K562 (cell line): ENCODE data around the gene JUNB. TPM values are rescaled to one million over a fixed set of nuclear protein-coding genes. Genes with fewer than 3 reads are reported as not detected.

Experiments
- ASH1L ChIP-seq: fragments of 450-650 bp; IDR thresholded peaks from 2 replicates; pipeline ENCODE4 v1.6.1; 2018; ENCODE audit warnings: borderline replicate concordance, mild to moderate bottlenecking, low read depth; ENCODE audit not compliant: partially characterized antibody
- E2F6 ChIP-seq, 2 experiments: IDR thresholded peaks; 2 replicates each; pipeline ENCODE4 v1.6.1; 2011; ENCODE audit warnings: borderline replicate concordance in 1 of 2, control low read depth in 1 of 2, low read depth in 1 of 2, low read length in 1 of 2, mild to moderate bottlenecking in 1 of 2, mixed read lengths in 1 of 2, moderate library complexity in 1 of 2; ENCODE audit not compliant: insufficient read depth in 1 of 2, insufficient read length in 1 of 2, poor library complexity in 1 of 2, severe bottlenecking in 1 of 2; ENCODE audit errors: extremely low read depth in 1 of 2
- EWSR1 ChIP-seq: fragments of 450-650 bp; IDR thresholded peaks from 2 replicates; pipeline ENCODE4 v1.6.1; 2018; ENCODE audit warnings: borderline replicate concordance, mild to moderate bottlenecking, low read depth, moderate library complexity; ENCODE audit not compliant: partially characterized antibody
- GABPB1 ChIP-seq: sonication (generic); formaldehyde crosslinking; IDR thresholded peaks from 2 replicates; pipeline ENCODE4 v1.8.0; 2022; ENCODE audit warnings: mild to moderate bottlenecking, missing genetic modification reagents
- GABPB2 ChIP-seq: fragments of 250-450 bp; sonication (Bioruptor Pico); conservative IDR thresholded peaks from 2 replicates; pipeline ENCODE4 v1.5.1; 2021; ENCODE audit warnings: mild to moderate bottlenecking
- HDAC8 ChIP-seq: fragments of 450-650 bp; IDR thresholded peaks from 2 replicates; pipeline ENCODE4 v1.6.1; 2016; ENCODE audit warnings: mild to moderate bottlenecking, missing genetic modification characterization, moderate library complexity, missing compliant biosample characterization
- HNRNPK ChIP-seq: fragments of 200-400 bp; formaldehyde crosslinking; IDR thresholded peaks from one replicate; pipeline ENCODE4 v1.6.1; 2018; ENCODE audit warnings: mild to moderate bottlenecking, low read depth, low read length; ENCODE audit not compliant: poor library complexity, severe bottlenecking
- HSF4 ChIP-seq: fragments of 250-450 bp; sonication (Bioruptor Pico); IDR thresholded peaks from 2 replicates; pipeline ENCODE4 v2.1.2; 2022; ENCODE audit warnings: mild to moderate bottlenecking, moderate library complexity, borderline replicate concordance
- KAT8 ChIP-seq: fragments of 450-650 bp; IDR thresholded peaks from 2 replicates; pipeline ENCODE4 v1.6.1; 2016; ENCODE audit warnings: low read depth, mild to moderate bottlenecking
- MITF ChIP-seq: IDR thresholded peaks from 2 replicates; pipeline ENCODE4 v1.6.1; 2014; ENCODE audit warnings: antibody characterized with exemption
- MXI1 ChIP-seq: IDR thresholded peaks from 2 replicates; pipeline ENCODE4 v1.6.1; 2011; ENCODE audit warnings: low read depth, mild to moderate bottlenecking, improper control_type of control experiment, low read length
- POLR2A ChIP-seq: fragments of 450-650 bp; conservative IDR thresholded peaks from 2 replicates; pipeline ENCODE4 v1.6.1; 2016
- POU5F1 ChIP-seq: fragments of 150-350 bp; IDR thresholded peaks from 2 replicates; pipeline ENCODE4 v1.6.1; 2014; ENCODE audit warnings: borderline replicate concordance, low read length, low read depth, mild to moderate bottlenecking; ENCODE audit not compliant: partially characterized antibody
- TARDBP ChIP-seq: fragments of 450-650 bp; IDR thresholded peaks from 2 replicates; pipeline ENCODE4 v1.6.1; 2016
- XRCC4 ChIP-seq: IDR thresholded peaks from one replicate; pipeline ENCODE4 v1.6.1; 2011; ENCODE audit not compliant: insufficient read depth, insufficient read length; ENCODE audit errors: extremely low read depth
- ZNF124 ChIP-seq: sonication (generic); formaldehyde crosslinking; IDR thresholded peaks from 2 replicates; pipeline ENCODE4 v1.8.1; 2022; ENCODE audit warnings: missing genetic modification reagents
- ZNF311 ChIP-seq: fragments of 250-450 bp; sonication (Bioruptor Pico); IDR thresholded peaks from 2 replicates; pipeline ENCODE4 v1.4.0; 2020; ENCODE audit warnings: mild to moderate bottlenecking, moderate library complexity
- polyA plus RNA-seq, 8 experiments: library from polyadenylated mRNA; depleted of rRNA in 4 of 8; stranded (reverse) in 5 of 8; unstranded in 3 of 8; fragments of >200 nt; fragmentation: Nextera tagmentation in 2 of 8; fragmentation: Illumina TruSeq in 1 of 8; extraction: Ambion mirVana in 2 of 8; extraction: Trizol in 1 of 8; gene quantifications; 2 replicates each; pipeline versions ENCODE4 v1.2.1 to v1.2.3, GENCODE V29; 2011 to 2014; ENCODE audit warnings: inconsistent platforms in 1 of 8, missing spikeins in 1 of 8
- total RNA-seq, 7 experiments: library from RNA; depleted of rRNA in 6 of 7; stranded (reverse); fragments of >200 nt in 6 of 7; fragmentation: Illumina TruSeq in 2 of 7; extraction: Trizol in 2 of 7; gene quantifications; 2 replicates each; pipeline versions ENCODE4 v1.2.1 to v1.2.3, GENCODE V29; 2011 to 2021; ENCODE audit warnings: low replicate concordance in 1 of 7
- TF ChIP-seq, protein P1 (sequence below): sonication (generic); formaldehyde crosslinking; IDR thresholded peaks from 2 replicates; pipeline ENCODE4 v1.8.1; 2023; ENCODE audit warnings: mild to moderate bottlenecking, missing genetic modification reagents
- TF ChIP-seq, protein P2 (sequence below), 3 experiments: IDR thresholded peaks in 2 of 3; conservative IDR thresholded peaks in 1 of 3; 2 replicates each; pipeline ENCODE4 v1.5.1; 2011 to 2012; ENCODE audit warnings: low read length in 3 of 3, mild to moderate bottlenecking in 3 of 3, control low read depth in 2 of 3, improper control_type of control experiment in 1 of 3, inconsistent platforms in 1 of 3, low read depth in 1 of 3, mixed read lengths in 1 of 3, moderate library complexity in 1 of 3; ENCODE audit not compliant: insufficient read depth in 2 of 3

The JUNB gene
- total and polyA plus RNA-seq, 9 of the 15 experiments (the other 6 are each of a cell fraction or from before 2014, with no cell fraction given), result 0.23 to 88.1 (median 13.1) TPM

DNA sequence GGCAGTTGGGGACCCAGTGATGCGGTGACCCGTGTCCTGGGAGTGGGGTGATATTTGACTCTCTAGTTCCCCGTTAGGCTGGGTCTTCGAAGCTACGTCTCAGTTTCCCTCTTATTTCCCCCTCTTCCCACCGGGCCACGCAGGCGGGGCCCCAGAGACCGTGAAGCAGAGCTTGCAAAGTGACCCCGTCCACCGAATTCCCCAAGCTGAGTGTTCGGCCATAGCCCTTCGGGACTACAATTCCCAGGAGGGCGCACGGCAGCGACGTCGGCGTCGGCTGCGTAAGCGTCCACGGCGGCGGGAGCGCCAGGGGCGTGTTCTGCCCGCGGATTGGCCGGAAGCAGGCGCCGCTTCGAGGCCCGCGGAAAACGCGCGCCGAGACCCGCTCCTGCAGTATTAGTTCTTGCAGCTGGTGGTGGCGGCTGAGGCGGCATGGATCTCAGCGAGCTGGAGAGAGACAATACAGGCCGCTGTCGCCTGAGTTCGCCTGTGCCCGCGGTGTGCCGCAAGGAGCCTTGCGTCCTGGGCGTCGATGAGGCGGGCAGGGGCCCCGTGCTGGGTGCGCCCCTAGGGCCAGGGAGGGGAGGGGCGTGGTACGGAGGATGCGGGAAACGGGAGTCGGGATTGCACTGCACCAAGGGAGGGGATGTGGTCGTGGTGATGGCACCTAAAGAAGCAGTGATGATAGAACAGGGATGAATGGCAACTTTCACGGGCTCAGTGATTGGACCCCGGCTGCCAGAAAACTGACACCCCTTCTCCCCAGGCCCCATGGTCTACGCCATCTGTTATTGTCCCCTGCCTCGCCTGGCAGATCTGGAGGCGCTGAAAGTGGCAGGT, 15.2 kb downstream of the JUNB start, which contains the start of gene RNASEH2A (continued):
- TF ChIP-seq HSF4 (no peak), MXI1 (0 out of 2 replicates have a peak, but pooled peaks have one; percentile 61), POU5F1 (peak; percentile 84), TARDBP (no peak), KAT8 (no peak), HDAC8 (tag) (no peak), ASH1L (no peak), MITF (no peak), ZNF311 (CRISPR knock-in tag) (no peak), GABPB2 (CRISPR knock-in tag) (no peak), HNRNPK (no peak), EWSR1 (no peak), POLR2A (peak; percentile 86), E2F6 (IDR thresholded peaks at IDR 0.05; ENCODE audit: borderline replicate concordance in 1 of 2, extremely low read depth in 1 of 2, insufficient read depth in 1 of 2, insufficient read length in 1 of 2, low read depth in 1 of 2, low read length in 1 of 2, poor library complexity in 1 of 2, severe bottlenecking in 1 of 2) (peak; percentile 95 to 98), ZNF124 (CRISPR knock-in tag) (no peak), XRCC4 (no peak), GABPB1 (CRISPR knock-in tag) (peak; percentile 88)
- TF ChIP-seq, protein P1, sequence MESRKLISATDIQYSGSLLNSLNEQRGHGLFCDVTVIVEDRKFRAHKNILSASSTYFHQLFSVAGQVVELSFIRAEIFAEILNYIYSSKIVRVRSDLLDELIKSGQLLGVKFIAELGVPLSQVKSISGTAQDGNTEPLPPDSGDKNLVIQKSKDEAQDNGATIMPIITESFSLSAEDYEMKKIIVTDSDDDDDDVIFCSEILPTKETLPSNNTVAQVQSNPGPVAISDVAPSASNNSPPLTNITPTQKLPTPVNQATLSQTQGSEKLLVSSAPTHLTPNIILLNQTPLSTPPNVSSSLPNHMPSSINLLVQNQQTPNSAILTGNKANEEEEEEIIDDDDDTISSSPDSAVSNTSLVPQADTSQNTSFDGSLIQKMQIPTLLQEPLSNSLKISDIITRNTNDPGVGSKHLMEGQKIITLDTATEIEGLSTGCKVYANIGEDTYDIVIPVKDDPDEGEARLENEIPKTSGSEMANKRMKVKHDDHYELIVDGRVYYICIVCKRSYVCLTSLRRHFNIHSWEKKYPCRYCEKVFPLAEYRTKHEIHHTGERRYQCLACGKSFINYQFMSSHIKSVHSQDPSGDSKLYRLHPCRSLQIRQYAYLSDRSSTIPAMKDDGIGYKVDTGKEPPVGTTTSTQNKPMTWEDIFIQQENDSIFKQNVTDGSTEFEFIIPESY (CRISPR knock-in tag), result no peak; the same call in 1 of the 2 replicates
- TF ChIP-seq, protein P2, sequence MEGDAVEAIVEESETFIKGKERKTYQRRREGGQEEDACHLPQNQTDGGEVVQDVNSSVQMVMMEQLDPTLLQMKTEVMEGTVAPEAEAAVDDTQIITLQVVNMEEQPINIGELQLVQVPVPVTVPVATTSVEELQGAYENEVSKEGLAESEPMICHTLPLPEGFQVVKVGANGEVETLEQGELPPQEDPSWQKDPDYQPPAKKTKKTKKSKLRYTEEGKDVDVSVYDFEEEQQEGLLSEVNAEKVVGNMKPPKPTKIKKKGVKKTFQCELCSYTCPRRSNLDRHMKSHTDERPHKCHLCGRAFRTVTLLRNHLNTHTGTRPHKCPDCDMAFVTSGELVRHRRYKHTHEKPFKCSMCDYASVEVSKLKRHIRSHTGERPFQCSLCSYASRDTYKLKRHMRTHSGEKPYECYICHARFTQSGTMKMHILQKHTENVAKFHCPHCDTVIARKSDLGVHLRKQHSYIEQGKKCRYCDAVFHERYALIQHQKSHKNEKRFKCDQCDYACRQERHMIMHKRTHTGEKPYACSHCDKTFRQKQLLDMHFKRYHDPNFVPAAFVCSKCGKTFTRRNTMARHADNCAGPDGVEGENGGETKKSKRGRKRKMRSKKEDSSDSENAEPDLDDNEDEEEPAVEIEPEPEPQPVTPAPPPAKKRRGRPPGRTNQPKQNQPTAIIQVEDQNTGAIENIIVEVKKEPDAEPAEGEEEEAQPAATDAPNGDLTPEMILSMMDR (IDR thresholded peaks at IDR 0.05 in 2 of 3, conservative IDR thresholded peaks at IDR 0.05 in 1 of 3; ENCODE audit: insufficient read depth in 2 of 3, low read depth in 1 of 3, low read length in 3 of 3), result 0 out of 6 replicates have a peak, but pooled peaks of 1 of the 3 experiments have one; percentile 15
